Endodermal cell (in vitro differentiated cells): ENCODE data around the gene ADRB2. TPM values are rescaled to one million over a fixed set of nuclear protein-coding genes. Genes with fewer than 3 reads are reported as not detected.

Source experiments
- DNase-seq: peaks from one replicate; pipeline ENCODE4 v3.0.0-alpha.2; 2017
- H3K27ac ChIP-seq: 2 replicates; pipeline ENCODE4 v1.5.1; 2013; ENCODE audit warnings: mild to moderate bottlenecking, low read depth, low read length, moderate library complexity
- H3K27me3 ChIP-seq: 2 replicates; pipeline ENCODE4 v1.6.1; 2013; ENCODE audit warnings: mild to moderate bottlenecking, low read length, moderate library complexity; ENCODE audit not compliant: insufficient read depth, control insufficient read depth, poor library complexity, severe bottlenecking
- H3K36me3 ChIP-seq: 2 replicates; pipeline ENCODE4 v1.7.0; 2013; ENCODE audit warnings: mild to moderate bottlenecking, low read length, moderate library complexity; ENCODE audit not compliant: control insufficient read depth, insufficient read depth
- H3K4me1 ChIP-seq: one replicate; pipeline ENCODE4 v1.7.0; 2013; ENCODE audit warnings: low read length; ENCODE audit not compliant: control insufficient read depth, insufficient read depth
- H3K4me3 ChIP-seq: 2 replicates; pipeline ENCODE4 v1.5.1; 2013; ENCODE audit warnings: mild to moderate bottlenecking, low read length, moderate library complexity
- H3K9ac ChIP-seq: 2 replicates; pipeline ENCODE4 v1.6.1; 2013; ENCODE audit warnings: mild to moderate bottlenecking, low read length, moderate library complexity; ENCODE audit not compliant: poor library complexity, severe bottlenecking; ENCODE audit errors: extremely low read depth
- H3K9me3 ChIP-seq: 2 replicates; pipeline ENCODE4 v1.6.1; 2013; ENCODE audit warnings: mild to moderate bottlenecking, low read length, moderate library complexity; ENCODE audit not compliant: control insufficient read depth
- H3K27ac Mint-ChIP-seq: 2 replicates; pipeline ENCODE4 v1.8.0; 2020; ENCODE audit warnings: mixed read lengths
- H3K27me3 Mint-ChIP-seq: 2 replicates; pipeline ENCODE4 v1.8.0; 2021; ENCODE audit warnings: mild to moderate bottlenecking, mixed read lengths; ENCODE audit not compliant: insufficient read depth
- H3K36me3 Mint-ChIP-seq: 2 replicates; pipeline ENCODE4 v1.8.0; 2020; ENCODE audit warnings: low read depth, mixed read lengths
- H3K4me1 Mint-ChIP-seq: 2 replicates; pipeline ENCODE4 v1.8.0; 2020; ENCODE audit warnings: mixed read lengths
- H3K4me3 Mint-ChIP-seq: 2 replicates; pipeline ENCODE4 v1.8.0; 2020; ENCODE audit warnings: mild to moderate bottlenecking, moderate library complexity, mixed read lengths
- H3K9me3 Mint-ChIP-seq: 2 replicates; pipeline ENCODE4 v1.8.0; 2020; ENCODE audit warnings: mild to moderate bottlenecking, mixed read lengths
- CTCF ChIP-seq: fragments of 200-600 bp; sonication (generic); conservative IDR thresholded peaks from 2 replicates; pipeline ENCODE4 v1.5.0; 2021; ENCODE audit warnings: antibody characterized with exemption, mild to moderate bottlenecking
- WGBS, 2 experiments: methylation state at CpG; one replicate each; pipeline versions ENCODE4 v1.1.5 to v1.1.7; 2013; ENCODE audit warnings: missing lambda C conversion rate in 2 of 2, mixed read lengths in 1 of 2; ENCODE audit not compliant: insufficient coverage in 1 of 2, insufficient read length in 1 of 2; 5-methylcytosine and 5-hydroxymethylcytosine counted together
- total RNA-seq, 2 donors: library from RNA; stranded (reverse); fragmentation: NEBNext Ultra II Directional in 1 of 2; extraction: Animal tissue kit (Norgen Biotek cat#: 25700) in 1 of 2; gene quantifications; 2 replicates in 1 of 2; 3 replicates in 1 of 2; pipeline ENCODE4 v1.2.1, GENCODE V29; 2021

Gene ADRB2
- total RNA-seq, 2 donors from 2014 or later = 0.20 to 0.42 TPM

GRCh38 chr5:148826739-148827070, 294 bp downstream of the ADRB2 start:
- Histone ChIP-seq H3K27me3 (peaks cover 39% of the 10 kb centered on the region), H3K9me3 (no peaks in the 10 kb centered on the region), H3K4me3 (peak overlapping the region; percentile 90), H3K36me3 (no peaks in the 10 kb centered on the region), H3K4me1 (peaks cover 6% of the 10 kb centered on the region), H3K9ac (no peak overlapping the region), H3K27ac (no peak overlapping the region)
- H3K4me3 Mint-ChIP-seq = peak overlapping the region; percentile 73
- H3K4me1 Mint-ChIP-seq = peaks cover 47% of the 10 kb centered on the region
- H3K27ac Mint-ChIP-seq = no peak overlapping the region
- H3K27me3 Mint-ChIP-seq = peaks cover 61% of the 10 kb centered on the region
- H3K36me3 Mint-ChIP-seq = no peaks in the 10 kb centered on the region
- DNase-seq = no peak
- H3K9me3 Mint-ChIP-seq = no peaks in the 10 kb centered on the region
- 15 to 21% methylated on average over 21 to 28 of the region's 28 CpGs for WGBS, 2 experiments
- TF ChIP-seq CTCF = no peak

GRCh38 chr5:148827723-148828122, 1.3 kb downstream of the ADRB2 start:
- peaks cover 54% of the 10 kb centered on the region for H3K4me1 Mint-ChIP-seq
- H3K4me3 ChIP-seq = no peak overlapping the region
- DNase-seq = no peak
- no peak overlapping the region for H3K9ac ChIP-seq
- TF ChIP-seq CTCF = no peak
- peaks cover 62% of the 10 kb centered on the region for H3K27me3 Mint-ChIP-seq
- peaks cover 6% of the 10 kb centered on the region for H3K4me1 ChIP-seq
- no peak overlapping the region for H3K27ac Mint-ChIP-seq
- H3K27me3 ChIP-seq = peaks cover 39% of the 10 kb centered on the region
- H3K36me3 Mint-ChIP-seq = no peaks in the 10 kb centered on the region
- H3K9me3 ChIP-seq = no peaks in the 10 kb centered on the region
- H3K36me3 ChIP-seq = no peaks in the 10 kb centered on the region
- 96% methylated on average over 5 to 7 of the region's 7 CpGs for WGBS, 2 experiments
- no peaks in the 10 kb centered on the region for H3K9me3 Mint-ChIP-seq
- H3K27ac ChIP-seq = no peak overlapping the region
- peak overlapping the region; percentile 73 for H3K4me3 Mint-ChIP-seq

DNA sequence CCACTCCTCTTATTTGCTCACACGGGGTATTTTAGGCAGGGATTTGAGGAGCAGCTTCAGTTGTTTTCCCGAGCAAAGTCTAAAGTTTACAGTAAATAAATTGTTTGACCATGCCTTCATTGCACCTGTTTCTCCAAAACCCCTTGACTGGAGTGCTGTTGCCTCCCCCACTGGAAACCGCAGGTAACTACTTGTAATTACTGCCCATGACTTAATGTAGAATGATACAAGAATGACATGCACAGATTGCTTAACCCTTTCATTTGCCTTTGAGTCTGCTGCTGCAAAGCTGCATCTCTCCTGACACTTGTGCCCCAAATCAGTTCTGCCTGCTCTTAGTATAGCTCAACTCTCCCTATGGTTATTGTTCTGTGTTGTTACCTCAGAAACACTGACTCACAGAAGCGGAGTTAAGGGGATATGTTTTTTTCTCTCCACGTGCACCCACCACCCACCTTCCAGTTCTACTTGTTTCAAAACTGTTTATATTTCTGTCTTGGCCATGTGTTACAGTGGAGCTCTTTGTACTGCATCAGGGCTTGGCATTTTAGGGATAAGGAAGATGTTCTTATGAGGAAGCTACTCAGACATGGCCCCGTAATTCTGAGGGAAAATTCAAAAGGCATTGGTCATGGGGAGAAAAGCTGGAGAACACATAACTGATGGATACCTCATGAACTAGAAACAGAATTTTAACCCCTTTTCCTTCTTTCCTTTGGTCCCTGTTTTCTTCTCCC, 2.3 kb downstream of the ADRB2 start:
- H3K27me3 ChIP-seq = peaks cover 39% of the 10 kb centered on the region
- H3K27ac ChIP-seq = no peak overlapping the region
- TF ChIP-seq CTCF = peak; percentile 27
- H3K4me1 Mint-ChIP-seq = peaks cover 52% of the 10 kb centered on the region
- no peaks in the 10 kb centered on the region for H3K9me3 ChIP-seq
- no peak for DNase-seq
- no peaks in the 10 kb centered on the region for H3K36me3 Mint-ChIP-seq
- no peak overlapping the region for H3K27ac Mint-ChIP-seq
- H3K4me1 ChIP-seq = peaks cover 6% of the 10 kb centered on the region
- H3K4me3 Mint-ChIP-seq = no peak overlapping the region
- no peaks in the 10 kb centered on the region for H3K36me3 ChIP-seq
- peaks cover 53% of the 10 kb centered on the region for H3K27me3 Mint-ChIP-seq
- peak overlapping the region; percentile 67 for H3K4me3 ChIP-seq
- WGBS, 2 experiments = 67 to 79% methylated on average over 2 to 6 of the region's 6 CpGs
- no peaks in the 10 kb centered on the region for H3K9me3 Mint-ChIP-seq
- no peak overlapping the region for H3K9ac ChIP-seq
